ENCODE results near the gene ENG.

The ENG gene

DNA sequence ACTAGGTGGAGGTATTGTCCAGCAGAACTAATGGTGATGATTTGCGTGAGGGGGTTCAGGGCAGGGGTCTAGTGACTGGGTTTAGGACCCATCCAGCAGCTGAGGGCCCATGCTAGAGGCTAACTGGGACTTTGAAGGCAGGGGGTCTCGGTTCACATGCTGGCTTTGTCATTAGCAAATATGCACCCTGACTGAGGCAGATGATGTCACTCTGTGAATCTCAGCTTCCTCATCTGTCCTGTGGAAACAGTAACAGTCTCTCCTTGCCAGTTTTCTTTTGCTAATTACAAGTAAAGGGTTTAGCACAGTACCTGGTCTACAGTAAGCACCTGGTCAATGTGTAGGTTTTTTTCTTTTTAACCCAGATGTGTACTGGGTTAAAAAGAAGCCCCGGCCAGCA is 81.2 kb downstream of the ENG start:
- peaks cover 4% of the 10 kb centered on the region for H3K4me1 ChIP-seq
- no peaks in the 10 kb centered on the region for H3K36me3 ChIP-seq
- no peak for DNase-seq
- no peaks in the 10 kb centered on the region for H3K27me3 ChIP-seq
- TF ChIP-seq, protein P1, sequence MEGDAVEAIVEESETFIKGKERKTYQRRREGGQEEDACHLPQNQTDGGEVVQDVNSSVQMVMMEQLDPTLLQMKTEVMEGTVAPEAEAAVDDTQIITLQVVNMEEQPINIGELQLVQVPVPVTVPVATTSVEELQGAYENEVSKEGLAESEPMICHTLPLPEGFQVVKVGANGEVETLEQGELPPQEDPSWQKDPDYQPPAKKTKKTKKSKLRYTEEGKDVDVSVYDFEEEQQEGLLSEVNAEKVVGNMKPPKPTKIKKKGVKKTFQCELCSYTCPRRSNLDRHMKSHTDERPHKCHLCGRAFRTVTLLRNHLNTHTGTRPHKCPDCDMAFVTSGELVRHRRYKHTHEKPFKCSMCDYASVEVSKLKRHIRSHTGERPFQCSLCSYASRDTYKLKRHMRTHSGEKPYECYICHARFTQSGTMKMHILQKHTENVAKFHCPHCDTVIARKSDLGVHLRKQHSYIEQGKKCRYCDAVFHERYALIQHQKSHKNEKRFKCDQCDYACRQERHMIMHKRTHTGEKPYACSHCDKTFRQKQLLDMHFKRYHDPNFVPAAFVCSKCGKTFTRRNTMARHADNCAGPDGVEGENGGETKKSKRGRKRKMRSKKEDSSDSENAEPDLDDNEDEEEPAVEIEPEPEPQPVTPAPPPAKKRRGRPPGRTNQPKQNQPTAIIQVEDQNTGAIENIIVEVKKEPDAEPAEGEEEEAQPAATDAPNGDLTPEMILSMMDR (IDR thresholded peaks at IDR 0.05; ENCODE audit: low read depth, low read length) = no peak
- H3K4me3 ChIP-seq (ENCODE audit: low read depth, low read length) = no peak overlapping the region
- no peaks in the 10 kb centered on the region for H3K9me3 ChIP-seq

DNA sequence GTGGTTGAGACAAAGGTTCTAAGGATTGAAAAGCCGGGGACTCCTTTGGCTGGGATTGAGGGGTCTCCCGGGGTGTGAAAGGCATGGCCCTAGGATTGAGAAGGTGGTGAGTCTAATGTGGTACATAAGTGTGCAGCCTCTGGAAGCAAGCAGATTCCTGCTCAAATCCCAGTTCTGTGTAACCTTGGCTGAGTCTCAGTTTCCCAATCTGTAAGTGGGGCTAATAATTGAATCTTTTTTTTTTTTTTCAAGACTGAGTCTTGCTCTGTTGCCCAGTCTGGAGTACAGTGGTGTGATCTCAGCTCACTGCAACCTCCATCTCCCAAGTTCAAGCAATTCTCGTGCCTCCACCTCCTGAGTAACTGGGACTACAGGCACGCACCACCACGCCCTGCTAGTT is 81.9 kb downstream of the ENG start:
- peaks cover 11% of the 10 kb centered on the region for H3K4me1 ChIP-seq
- no peaks in the 10 kb centered on the region for H3K36me3 ChIP-seq
- no peaks in the 10 kb centered on the region for H3K27me3 ChIP-seq
- no peak overlapping the region for H3K4me3 ChIP-seq (ENCODE audit: low read depth, low read length)
- DNase-seq = no peak
- TF ChIP-seq, protein P1 (IDR thresholded peaks at IDR 0.05; ENCODE audit: low read depth, low read length) = no peak
- no peaks in the 10 kb centered on the region for H3K9me3 ChIP-seq

DNA sequence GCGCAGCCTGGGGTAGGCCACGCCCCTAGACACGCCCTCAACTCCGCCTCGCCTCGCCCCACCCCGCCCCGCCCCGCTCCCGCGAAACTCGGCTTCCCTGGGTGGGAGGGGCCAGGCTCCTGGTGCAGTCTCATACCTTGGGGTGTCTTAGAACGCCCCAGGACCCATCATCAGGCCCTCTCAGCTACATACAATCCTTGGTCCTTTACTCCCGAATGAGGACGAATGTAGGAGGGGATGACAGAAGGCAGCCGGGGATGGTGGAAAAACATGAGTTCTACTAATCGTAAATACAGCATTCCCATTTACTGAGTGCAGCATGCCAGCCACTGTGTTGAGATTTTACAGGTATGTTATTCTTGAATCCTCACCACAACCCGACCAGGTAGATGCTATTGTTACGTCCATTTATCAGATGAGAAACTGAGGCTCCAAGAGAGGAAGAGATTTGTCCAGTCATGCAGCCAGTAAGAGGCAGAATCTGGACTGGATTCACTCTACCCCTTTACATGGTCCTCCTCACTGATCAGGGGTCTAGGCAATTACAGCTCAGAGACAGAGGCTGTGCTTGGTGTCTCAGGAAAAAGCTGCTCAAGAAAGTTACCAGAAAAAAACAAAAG is 82.8 kb downstream of the ENG start:
- TF ChIP-seq, protein P1 (IDR thresholded peaks at IDR 0.05; ENCODE audit: low read depth, low read length) = no peak
- Histone ChIP-seq H3K4me3 (ENCODE audit: low read depth, low read length) (peak overlapping the region; percentile 37), H3K4me1 (peaks cover 11% of the 10 kb centered on the region), H3K9me3 (no peaks in the 10 kb centered on the region), H3K36me3 (no peaks in the 10 kb centered on the region), H3K27me3 (no peaks in the 10 kb centered on the region)
- no peak for DNase-seq

DNA sequence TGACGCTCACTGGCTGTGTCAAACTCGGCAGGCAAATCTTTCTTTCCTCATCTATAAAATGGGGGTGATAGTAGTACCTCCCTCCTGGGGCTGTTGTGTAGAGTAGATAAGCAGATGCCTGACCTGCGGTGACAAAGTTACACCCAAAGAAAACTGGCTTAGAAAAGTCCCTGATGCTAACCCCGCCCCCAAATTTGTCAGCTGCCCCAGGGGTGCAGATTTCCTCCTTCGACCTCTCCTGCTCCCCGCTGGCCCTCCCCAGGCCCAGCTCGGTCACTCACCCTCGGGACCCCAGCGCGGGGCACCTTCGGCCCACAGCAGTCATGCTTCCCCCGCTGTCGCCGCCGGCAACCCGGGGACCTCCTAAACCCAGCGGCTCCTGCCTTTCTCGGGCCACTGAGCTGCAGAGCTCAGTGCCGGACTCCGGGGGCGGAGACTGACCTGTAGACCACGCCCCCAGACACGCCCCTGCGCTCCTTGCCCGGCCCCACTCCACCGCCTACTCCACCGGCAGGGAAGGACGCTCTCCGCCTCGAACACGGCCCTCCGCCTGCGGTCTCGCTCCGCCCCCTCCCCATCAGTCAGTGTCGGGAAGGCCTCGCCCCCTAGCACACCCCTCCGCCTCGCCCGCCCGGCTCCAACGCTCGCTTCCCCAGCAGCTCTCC is 83.4 kb downstream of the ENG start:
- Histone ChIP-seq H3K36me3 (no peaks in the 10 kb centered on the region), H3K4me3 (ENCODE audit: low read depth, low read length) (peak overlapping the region; percentile 43), H3K4me1 (peaks cover 9% of the 10 kb centered on the region), H3K27me3 (no peaks in the 10 kb centered on the region), H3K9me3 (no peaks in the 10 kb centered on the region)
- DNase-seq = peak; percentile 100
- TF ChIP-seq, protein P1 (IDR thresholded peaks at IDR 0.05; ENCODE audit: low read depth, low read length) = no peak

DNA sequence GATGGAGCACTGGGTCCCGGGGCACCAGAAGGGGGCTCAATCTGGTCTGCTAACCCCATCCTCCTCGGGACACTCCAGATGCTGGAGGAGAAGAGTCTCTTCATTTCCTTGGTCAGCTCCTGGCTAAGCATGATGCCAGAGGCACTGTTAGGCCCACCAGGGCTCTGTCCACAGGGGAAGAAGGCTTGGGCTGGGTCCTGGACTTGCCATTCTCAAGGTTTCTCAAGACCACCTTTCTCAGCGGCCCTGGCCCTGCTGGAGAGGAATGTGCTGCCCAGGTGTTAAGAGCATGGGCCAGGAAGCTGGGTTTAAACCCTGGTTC is 83.9 kb downstream of the ENG start:
- peak overlapping the region; percentile 43; the same call in 1 of the 2 replicates for H3K4me3 ChIP-seq (ENCODE audit: low read depth, low read length)
- peaks cover 9% of the 10 kb centered on the region for H3K4me1 ChIP-seq
- H3K36me3 ChIP-seq = no peaks in the 10 kb centered on the region
- TF ChIP-seq, protein P1 (IDR thresholded peaks at IDR 0.05; ENCODE audit: low read depth, low read length) = no peak
- no peaks in the 10 kb centered on the region for H3K9me3 ChIP-seq
- no peaks in the 10 kb centered on the region for H3K27me3 ChIP-seq
- DNase-seq = no peak

GRCh38 chr9:127769929-127770582 is 84.4 kb downstream of the ENG start:
- H3K4me3 ChIP-seq (ENCODE audit: low read depth, low read length) = no peak overlapping the region
- no peaks in the 10 kb centered on the region for H3K27me3 ChIP-seq
- no peaks in the 10 kb centered on the region for H3K9me3 ChIP-seq
- TF ChIP-seq, protein P1 (IDR thresholded peaks at IDR 0.05; ENCODE audit: low read depth, low read length) = no peak
- DNase-seq = no peak
- no peaks in the 10 kb centered on the region for H3K36me3 ChIP-seq
- peaks cover 9% of the 10 kb centered on the region for H3K4me1 ChIP-seq
